Suppressor macrophage (primary cell): ENCODE measurements around the gene RAB1A.
A peak's percentile ranks its signal among the peaks of the same experiment; 100 is the strongest.

Source experiments
- DNase-seq, 4 experiments: peaks; one replicate each; pipeline ENCODE4 v3.0.0-alpha.2; 2020 to 2022

Gene RAB1A

GRCh38 chr2:65061146-65061909 lies 68.6 kb downstream of the RAB1A start:
- DNase-seq = no peak

GRCh38 chr2:65059071-65059470 lies 70.8 kb downstream of the RAB1A start:
- no peak for DNase-seq

- DNase-seq = peak; percentile 57 to 81 (median 64)
These were observed 72.4 kb downstream of the RAB1A start for GRCh38 chr2:65057391-65058052.

- DNase-seq = no peak
These were observed 72.9 kb downstream of the RAB1A start for GRCh38 chr2:65057054-65057375.

- peak; percentile 98 to 99 (median 99) for DNase-seq
These were observed 73.5 kb downstream of the RAB1A start, which contains the start of gene CEP68 for GRCh38 chr2:65056215-65057053. Gene CEP68 (plus strand): TSS chr2:65056416. CDS start chr2:65069445, 13,029 bp downstream.

GRCh38 chr2:65055422-65056214 lies 74.3 kb downstream of the RAB1A start:
- peak in 3 of 4 experiments; percentile 71 to 75 (median 73) for DNase-seq

- DNase-seq = peak in 1 of 4 experiments; percentile 66
These were observed 75.0 kb downstream of the RAB1A start for GRCh38 chr2:65054749-65055421.

- peak; percentile 63 to 88 (median 80) for DNase-seq
These were observed 76.7 kb downstream of the RAB1A start for GRCh38 chr2:65053199-65053598.

GRCh38 chr2:65050931-65051330 lies 79.0 kb downstream of the RAB1A start:
- DNase-seq = no peak

- peak in 1 of 4 experiments; percentile 64 for DNase-seq
These were observed 80.8 kb downstream of the RAB1A start for GRCh38 chr2:65049010-65049639.

GRCh38 chr2:65046633-65047407 lies 83.1 kb downstream of the RAB1A start:
- DNase-seq = no peak

- DNase-seq = no peak
These were observed 84.3 kb downstream of the RAB1A start for GRCh38 chr2:65045651-65046050.

- no peak for DNase-seq
These were observed 85.7 kb downstream of the RAB1A start for GRCh38 chr2:65044097-65044735.

- no peak for DNase-seq
These were observed 86.9 kb downstream of the RAB1A start for GRCh38 chr2:65043001-65043400.

GRCh38 chr2:65040400-65041261 lies 89.3 kb downstream of the RAB1A start:
- DNase-seq = peak; percentile 92 to 94 (median 93)

- no peak for DNase-seq
These were observed 90.3 kb downstream of the RAB1A start for GRCh38 chr2:65039640-65040039.

GRCh38 chr2:65037178-65037577 lies 92.7 kb downstream of the RAB1A start:
- DNase-seq = no peak
